ENCODE results near the gene SSH2.
"Not testable (repeated sequence)": the region's sequence is repeated elsewhere in the genome, so short reads cannot be mapped to it uniquely, and the experiment has no call there.

The SSH2 gene

DNA sequence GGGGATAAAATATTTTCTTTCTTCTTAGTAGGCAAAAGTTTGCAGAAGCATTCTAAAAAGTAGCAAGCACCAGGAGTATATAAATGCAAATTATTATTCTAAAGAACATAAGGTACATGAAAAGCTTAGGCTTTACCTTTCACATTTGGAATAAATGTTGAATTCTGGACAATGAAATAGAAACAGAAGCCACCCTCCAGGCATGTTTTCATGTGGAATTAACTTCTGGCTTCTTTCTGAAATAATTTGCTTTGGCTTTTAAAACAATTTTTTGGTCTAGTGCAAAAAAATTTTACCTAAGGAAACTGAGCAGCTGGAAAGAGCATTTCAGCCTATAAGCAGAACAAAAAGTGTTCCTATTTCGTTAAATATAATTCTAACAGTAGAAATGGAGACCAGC, 197.8 kb downstream of the SSH2 start:
- no peak for DNase-seq

DNA sequence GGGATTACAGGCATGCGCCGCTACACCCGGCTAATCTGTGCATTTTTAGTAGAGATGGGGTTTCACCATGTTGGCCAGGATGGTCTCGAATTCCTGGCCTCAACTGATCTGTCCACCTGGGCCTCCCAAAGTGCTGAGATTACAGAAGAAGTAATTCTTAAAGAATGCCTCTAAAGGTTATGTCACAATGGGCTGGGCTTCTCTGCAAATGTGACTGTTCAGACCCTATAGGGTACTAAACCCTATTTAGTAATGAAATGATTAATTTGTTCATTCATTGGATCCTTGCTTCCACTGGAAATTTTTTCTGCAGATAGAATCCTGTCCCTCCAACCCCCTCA, 198.5 kb downstream of the SSH2 start:
- DNase-seq: no peak

DNA sequence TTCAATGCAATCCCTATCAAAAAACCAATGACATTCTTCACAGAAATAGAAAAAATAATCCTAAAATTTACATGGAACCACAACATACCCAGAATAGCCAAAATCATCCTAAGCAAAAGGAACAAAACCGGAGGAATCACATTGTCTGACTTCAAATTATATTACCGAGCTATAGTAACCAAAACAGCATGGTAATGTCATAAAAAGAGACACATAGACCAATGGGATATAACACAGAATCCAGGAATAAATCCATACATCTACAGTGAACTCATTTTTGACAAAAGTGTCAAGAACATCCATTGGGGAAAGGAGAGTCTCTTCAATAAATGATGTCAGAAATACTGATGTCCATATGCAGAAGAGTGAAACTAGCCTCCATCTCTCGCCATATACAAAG, 201.5 kb downstream of the SSH2 start:
- no peak for DNase-seq

DNA sequence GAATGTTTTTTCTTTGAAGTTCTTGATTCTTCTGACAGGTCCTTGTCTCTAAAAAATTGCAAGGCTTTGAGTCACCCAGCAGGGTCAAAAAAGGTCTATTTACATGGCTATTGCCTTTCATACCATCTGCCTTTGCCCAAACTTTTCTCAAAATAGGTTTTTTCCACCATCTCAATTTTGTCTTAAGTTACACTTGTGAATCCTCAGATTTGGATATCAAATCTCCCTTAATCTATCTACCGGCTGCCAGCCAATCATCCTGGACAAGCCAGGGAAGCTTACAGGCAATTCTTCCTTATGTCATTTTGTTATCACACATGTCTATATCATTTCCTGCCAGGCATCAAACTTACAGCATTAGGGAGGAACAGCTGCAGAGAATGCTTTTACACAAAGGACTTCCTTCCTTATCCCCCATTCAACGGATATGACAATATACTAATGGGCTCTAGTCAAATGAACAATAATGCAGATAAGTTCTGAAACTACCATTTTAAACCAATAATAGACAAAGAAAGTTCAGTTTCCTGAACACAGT, 203.2 kb downstream of the SSH2 start:
- DNase-seq: peak; percentile 48

DNA sequence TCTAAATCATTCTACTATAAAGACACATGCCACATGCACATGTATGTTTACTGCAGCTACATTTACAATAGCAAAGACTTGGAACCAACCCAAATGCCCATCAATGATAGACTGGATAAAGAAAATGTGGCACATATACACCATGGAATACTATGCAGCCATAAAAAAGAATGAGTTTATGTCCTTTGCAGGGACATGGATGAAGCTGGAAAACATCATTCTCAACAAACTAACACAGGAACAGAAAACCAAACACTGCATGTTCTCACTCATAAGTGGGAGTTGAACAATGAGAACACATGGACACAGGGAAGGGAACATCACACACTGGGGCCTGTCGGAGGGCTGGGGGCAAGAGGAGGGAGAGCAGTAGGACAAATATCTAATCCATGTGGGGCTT, 204.6 kb downstream of the SSH2 start:
- not testable (repeated sequence) for DNase-seq

DNA sequence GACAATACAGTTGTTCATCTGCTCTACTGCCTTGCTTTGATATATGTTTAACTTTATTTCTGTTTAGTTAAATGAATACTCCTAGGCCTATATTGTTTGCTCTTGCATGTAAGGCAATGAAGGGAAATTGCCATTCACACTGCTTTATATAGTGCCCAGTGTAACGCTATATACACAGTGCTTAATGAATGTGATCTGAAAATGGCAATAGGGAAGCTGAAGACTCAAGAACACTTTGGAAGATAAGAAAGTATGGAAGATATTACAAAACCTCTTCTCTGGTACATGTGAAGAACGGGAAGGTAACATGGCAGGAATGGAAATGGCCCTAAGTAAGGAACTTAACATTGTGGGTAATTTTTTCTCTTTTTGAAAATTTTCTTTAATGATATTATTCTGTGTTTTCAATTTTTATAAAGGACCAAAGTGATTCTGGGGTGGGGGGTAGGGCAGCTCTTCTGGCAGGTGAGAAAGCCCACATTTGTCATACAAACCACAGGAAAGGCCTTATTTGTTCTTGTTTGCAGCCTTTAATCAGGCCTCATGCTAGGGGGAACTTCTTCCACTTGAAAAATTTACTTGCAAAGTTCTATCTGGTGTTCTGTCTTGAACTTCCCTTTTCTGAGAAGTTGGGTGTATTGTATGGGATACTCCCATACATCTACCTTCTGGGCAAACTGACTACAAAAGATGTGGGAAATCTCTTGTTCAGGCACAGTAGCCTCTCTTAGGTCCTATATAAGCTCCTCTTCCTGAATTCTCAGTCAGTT, 206.6 kb downstream of the SSH2 start:
- DNase-seq: no peak

DNA sequence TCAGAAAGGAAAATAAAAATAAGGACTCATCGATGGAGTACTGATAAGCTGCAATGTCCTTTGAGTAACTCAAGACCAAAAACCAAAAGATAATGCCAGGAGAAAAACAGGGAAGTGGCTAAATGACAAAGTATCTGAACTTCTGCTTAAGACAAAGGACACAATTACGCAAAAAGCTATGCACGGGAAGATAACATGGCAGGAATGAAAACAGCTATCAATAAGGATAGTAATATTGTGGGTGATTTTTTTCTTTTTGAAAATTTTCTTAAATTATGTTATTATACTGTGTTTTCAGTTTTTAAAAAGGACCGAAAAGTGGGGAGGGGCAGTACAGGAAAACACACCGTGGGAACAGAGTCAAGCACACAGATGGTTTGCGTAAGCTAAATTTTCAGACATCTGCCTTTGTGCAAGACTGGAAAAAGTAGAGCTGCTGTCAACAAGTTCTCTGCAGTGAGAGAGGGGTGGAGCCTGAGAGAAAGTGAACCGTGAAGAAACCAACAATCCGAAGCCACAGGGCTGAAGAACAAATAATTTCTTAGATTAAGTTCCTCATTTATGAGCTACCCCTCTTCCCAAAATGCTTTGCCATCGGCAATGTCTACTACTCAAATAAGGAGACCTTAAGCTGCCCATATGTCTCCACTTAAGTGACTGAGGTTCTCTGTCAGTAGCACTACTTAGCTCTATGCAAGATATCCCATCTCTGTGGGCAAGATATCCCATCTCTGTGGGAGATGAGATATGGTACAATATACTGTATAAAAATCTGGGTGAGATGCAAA, 207.4 kb downstream of the SSH2 start:
- peak; percentile 76 for DNase-seq

DNA sequence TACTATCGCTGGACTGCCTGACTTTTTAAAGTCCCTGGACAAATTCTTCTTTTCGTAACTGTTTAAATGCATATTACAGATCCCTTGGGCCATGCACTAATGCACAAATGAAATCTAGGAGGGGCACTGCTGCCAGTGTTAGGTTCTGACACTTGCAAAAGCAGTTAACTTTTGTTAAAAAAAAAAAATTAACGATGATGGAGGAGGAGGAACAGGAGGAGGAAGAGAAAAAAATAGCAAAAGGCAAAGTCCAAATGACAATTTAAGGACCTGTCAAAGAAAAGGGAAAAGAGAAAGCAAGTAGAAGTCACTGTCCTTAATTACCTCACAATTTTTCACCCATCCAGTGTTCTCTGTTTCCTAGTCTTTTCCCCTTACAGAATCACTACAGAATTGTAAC, 209.5 kb downstream of the SSH2 start:
- no peak for DNase-seq

DNA sequence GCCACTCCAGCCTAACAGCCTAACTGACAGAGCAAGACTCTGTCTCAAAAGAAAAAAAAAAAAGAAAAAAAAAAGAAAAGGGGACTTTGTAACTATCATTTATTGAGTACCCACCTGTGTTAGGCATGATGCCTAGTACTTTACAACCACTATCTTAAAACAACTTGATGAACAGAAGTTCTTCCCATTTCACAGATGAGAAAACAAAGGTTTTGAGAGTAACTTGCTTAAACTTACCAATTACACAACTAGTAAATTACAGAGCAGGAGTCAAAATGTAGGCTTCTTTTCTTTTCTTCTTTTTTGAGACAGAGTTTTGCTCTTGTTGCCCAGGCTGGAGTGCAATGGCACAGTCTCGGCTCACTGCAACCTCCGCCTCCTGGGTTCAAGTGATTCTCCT, 210.6 kb downstream of the SSH2 start:
- DNase-seq: no peak

DNA sequence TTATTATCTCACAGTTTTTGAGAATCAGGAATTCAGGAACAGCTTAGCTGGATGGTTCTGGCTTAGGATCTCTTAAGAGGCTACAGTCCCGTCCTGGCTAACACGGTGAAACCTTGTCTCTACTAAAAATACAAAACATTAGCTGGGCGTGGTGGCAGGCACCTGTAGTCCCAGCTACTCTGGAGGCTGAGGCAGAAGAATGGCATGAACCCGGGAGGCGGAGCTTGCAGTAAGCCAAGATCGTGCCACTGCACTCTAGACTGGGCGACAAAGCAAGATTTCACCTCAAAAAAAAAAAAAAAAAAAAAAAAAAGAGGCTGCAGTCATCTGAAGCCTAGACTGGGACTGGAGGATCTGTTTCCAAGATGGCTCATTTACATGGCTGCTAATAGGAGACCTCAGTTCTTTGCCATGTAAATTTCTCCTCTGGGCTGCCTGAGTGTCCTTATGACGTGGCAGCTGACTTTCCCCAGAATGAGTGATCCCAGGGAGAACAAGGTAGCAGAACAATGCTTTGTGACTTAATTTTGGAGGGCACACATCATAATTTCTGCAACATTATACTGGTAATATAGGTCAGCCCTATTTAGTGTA, 211.5 kb downstream of the SSH2 start:
- DNase-seq: no peak

DNA sequence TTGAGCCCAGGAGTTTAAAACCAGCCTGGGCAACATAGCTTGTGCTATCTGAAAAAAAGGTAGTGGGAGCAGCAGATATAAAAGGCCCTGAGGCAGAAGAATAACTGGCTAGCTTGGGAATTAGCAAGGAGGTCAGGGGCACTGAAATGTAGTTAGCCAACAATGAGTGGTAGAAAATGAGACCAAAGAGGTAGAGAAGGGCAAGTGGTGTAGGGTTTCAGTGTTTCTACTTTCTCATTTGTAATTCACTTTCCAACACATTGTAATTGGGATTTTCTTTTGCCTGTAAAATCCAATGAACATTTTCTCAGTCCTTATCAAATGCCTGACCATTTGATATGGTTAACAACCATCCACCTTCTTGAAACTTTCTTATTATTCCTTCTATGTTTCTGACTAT, 212.2 kb downstream of the SSH2 start:
- no peak for DNase-seq

DNA sequence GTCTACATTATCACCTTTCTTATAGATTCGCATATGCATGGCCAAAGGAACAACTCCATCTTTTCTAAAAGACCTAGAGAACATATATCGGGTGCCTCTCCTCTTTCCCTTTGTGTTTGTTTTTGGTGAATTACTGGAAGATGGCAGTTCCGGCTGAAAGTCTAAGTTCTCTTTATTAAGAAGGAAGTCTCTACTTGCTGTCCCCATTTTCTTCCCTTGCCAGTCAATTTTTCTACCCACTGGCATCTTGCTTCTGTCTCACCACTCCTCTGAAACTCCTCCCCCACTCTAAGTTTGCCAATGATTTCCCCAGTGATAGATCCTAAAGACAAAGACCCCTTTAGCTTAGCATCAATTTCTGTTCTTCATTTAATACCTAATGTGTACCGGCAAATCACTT, 213.5 kb downstream of the SSH2 start:
- DNase-seq: no peak

DNA sequence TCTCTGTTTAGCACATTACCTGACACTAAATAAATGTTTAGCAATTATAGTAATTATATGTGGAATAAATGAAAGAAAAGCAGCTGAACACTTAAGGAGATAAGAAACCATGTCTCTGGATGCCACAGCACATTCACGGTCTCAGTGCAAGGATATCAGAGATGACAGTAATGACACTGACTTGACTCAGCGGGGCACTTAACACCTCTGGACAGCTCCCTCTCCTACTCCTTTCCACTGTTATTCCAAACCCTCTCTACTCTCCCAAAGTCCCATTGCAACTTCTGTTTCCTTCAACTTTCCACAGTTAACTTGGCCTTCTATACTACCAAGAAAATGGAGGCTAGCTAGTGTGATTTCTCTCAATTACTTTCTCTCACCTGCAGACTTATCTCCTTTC, 214.3 kb downstream of the SSH2 start:
- DNase-seq: no peak

DNA sequence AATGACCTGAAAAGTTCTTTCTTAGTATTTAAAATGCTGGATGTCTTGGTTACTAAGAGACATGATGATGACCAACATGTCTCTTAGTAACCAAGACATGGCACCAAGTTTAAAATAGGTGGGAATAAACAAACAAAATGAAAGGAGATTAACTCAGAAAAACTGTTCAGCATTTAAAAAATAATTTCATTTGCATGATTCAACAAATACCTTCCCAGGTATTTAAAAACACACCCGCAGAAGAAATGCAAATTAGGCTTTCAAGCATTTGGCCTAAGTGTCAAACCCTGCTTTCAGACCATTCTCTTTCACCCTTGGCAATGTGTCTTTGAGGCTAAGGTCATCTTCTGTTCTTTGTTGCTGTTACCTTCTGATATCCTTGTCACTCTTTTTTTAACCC, 215.9 kb downstream of the SSH2 start:
- DNase-seq: no peak

DNA sequence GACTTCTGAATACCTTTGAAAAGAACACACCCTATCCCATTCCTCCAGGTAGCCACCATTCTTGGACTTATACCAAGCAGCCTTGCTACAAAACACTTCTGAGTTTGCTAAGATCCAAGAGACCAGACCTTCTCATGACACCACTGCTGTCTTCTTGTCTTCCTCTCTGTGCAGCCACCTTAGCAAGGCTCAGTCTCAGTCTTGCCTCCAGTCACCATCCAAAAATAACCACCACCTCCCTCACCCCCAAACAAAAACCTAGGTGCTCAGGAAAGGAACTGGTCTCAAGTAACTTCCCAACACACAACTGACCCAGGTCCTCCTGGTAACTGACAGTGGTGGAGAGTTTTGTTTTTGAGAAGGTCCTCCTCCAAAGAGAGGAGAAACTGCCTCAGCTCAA, 216.4 kb downstream of the SSH2 start:
- no peak for DNase-seq

DNA sequence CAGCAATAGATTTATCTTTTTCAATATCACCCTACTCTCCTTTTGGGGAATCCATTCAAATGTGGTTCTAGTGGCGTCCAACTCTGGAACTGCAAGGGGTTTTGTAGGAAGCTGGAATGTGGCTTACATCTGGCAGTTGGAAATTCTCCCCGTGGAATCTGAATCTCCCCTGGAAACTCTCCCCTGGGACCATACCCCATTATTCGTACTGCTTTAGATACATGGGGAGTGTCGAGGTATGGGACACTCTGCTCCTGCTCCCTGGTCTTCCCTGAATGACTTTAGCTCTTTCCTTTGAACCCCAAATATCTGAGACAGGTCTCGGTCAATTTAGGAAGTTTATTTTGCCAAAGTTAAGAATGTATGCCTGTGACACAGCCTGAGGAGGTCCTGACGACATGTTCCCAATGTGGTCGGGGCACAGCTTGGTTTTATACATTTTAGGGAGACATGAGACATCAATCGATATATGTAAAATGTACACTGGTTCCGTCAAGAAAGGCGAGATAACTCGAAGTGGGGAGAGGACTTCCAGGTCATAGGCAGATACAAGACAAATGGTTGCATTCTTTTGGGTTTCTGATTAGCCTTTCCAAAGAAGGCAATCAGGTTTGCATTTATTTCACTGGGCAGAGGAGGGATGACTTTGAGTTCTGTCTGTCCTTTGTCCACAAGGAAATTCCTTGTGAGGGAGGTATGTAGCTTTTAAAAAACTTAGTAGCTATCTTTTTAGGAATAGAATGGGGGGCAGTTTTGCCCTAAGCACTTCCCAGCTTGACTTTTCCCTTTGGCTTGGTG, 218.2 kb downstream of the SSH2 start:
- DNase-seq: no peak

DNA sequence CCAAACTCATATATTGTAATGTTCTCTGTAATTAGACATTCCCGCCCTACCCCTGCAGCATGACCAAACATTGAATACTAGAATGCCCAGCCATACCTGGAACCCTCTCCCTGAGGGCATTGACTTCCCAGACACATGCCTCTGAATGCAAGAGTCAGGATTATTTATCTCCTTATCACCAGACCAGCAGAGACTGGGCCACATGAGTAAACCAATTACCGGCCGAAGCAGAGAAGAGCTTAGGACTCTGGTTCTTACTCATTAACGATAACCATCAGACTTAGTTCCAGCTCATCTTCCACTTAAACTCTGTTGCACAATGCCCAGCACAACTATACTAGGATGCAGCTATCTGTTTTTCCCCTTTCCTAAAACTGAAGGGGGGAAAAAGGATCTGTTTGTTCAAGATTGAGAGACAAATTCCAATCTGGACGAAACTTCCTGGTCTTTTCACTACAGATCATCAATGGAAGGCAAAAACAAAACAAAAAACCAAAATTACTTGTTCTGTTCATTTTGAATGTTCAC, 219.1 kb downstream of the SSH2 start:
- no peak for DNase-seq

DNA sequence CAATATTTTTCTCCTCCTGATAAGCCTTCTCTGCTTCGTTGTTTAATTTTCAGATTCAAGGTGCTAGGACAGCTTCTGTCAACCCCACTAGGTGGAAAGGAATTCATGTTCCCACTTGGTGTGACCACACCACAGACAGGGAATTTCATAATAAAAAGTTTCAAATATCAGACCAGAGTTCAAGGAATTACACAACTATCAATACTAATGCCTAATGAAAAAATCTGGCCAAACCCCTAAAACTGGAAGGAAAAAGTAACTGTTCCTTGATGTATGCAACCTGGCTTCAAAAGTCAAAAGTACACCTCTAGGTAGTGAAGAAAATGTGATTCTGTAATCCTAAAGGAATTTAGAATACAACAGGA, 219.5 kb downstream of the SSH2 start:
- no peak for DNase-seq

DNA sequence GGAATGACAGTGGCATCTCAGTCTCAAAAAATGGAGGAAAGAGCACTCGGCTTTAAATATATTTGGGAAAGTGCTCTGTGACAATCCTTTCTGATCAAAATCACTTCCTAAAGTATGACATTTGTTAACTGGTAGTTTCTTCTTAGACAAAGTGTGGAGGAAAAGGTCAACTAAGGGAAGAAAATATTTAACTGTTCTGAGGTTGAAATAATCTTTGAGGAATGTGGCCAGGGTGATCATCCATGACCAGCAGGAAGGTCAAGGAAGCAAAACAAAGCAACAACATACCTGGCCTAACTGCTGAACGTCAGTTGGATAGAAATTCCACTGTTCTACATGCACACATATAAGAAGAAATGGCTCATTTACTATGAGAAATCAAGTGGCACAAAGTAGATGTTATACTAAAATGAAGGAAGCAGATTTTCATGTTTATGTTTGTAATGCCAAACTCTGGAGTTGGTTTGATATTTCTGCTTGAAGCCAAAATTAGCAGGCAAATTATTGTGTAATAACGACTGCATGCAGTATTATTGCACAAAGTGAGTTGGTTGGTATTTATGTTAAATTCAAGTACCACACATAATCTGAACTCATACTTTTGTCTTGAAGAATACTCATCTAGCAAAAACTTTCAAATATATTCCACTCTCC, 220.0 kb downstream of the SSH2 start:
- DNase-seq: no peak

DNA sequence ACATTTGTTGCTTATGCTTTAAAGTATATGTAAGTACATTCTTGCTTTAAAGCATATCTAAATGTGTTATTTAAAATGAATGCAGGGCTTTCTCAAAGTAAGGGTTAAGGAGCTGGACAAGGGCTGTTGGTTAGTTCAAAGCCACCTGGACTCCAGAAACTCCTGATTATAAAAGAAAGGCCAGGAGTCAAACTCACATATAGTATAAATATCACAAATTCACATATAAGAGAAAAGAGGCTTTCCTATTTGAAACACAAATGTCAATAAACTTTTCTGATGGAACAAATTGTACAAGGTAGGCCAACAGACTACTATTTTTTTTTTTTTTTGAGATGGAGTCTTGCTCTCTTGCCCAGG, 222.8 kb downstream of the SSH2 start:
- no peak for DNase-seq

DNA sequence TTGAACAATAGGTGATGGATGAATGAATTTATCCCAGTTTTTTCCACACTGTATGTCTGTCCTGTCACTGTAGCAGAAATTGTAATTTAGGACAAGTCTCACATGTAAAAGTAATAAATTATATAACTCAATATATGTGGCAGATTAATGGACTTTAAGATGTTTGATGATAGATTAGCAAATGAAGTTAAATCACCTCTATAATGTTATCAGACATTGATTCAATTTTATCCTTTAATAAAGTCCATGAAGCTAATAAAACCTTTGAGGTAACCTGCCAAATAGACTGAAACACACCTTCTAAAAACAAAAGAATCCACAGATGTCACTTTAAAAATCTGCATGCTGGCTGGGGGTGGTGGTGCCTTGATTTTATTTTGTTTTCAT, 224.0 kb downstream of the SSH2 start:
- no peak for DNase-seq

DNA sequence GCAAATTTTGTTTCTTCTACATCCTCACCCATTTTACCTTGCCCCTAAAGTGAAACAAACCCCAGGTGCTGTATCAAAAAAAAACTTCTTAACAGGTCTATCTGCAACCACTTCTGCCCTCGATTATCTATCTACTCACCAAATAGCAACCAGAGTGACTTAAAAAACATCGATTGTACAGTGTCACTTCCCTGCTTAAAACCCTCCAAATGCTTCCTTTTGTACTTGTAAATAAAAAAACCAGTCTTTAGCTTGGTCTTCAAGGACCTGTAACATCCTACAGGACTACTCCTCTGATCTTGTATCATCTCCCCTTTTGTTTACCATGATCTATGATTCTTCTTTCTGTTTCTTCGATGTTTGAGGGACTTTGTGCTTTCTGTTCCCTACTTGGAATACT, 224.6 kb downstream of the SSH2 start:
- DNase-seq: no peak

DNA sequence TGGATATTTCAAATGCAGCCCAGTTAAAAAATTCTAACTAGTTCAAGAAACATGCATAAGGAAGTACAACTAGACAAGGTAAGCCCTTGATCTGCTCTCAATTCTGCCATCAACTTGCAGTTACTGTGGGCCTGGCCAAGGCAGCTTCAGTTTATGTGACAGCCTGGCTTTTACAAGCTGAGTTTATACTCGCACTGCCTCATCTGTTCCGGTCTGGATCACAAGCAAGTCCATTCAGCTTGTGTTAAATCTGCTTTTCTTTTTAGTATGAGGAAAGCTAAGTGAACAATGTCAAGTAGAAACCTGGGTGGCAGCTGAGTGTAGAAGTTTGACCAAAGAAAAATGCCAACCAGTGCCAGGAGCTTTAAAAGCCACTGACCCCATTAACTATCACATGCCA, 230.7 kb downstream of the SSH2 start:
- no peak for DNase-seq
